ENCODE results near the gene KLHDC3. TPM values are rescaled to one million over a fixed set of nuclear protein-coding genes. Genes with fewer than 3 reads are reported as not detected.

Gene KLHDC3
- total and polyA plus RNA-seq, 2 donors (not counting 1 experiment from before 2014, with no cell fraction given), result 47.4 to 50.7 TPM

DNA sequence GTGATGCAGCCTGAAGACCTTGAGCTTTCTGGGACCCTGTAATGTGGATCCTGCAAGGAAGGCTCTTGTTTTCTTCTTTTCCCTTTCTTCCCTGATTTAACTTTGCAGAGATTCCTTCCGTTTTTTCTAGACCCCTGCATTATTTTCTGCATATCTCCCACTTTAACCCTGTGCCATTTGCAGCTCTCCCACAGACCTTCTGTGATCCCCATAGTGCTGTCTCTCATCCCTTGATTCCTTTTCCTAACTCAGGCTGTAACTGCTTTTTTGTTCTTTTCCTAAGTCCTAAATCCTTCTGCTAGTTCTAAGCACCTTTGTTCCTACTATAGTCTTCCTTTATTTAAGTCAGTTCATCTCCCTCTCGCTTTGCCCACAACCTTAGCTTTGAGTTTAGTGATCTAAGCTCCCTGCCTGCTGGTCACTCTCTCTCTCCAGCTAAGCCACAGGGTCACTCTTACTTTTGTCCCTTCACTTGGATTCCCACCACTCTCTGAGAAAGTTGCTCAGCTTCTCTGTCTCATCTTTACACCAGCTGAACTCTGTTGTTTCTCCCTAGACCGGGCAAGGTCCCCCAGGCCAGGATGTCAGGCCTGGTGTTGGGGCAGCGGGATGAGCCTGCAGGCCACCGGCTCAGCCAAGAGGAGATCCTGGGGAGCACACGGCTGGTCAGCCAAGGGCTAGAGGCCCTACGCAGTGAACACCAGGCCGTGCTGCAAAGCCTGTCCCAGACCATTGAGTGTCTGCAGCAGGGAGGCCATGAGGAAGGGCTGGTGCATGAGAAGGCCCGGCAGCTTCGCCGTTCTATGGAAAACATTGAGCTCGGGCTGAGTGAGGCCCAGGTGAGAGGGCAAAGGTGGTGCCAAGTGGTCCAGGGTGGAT is 46.9 kb downstream of the KLHDC3 start:
- intact Hi-C loops (cut with micrococcal nuclease), result no loop called here
- no peak overlapping the region for H2AFZ ChIP-seq (ENCODE audit: insufficient read depth, low read depth, low read length, poor library complexity, severe bottlenecking)
- Mint-ChIP-seq H3K9me3 (ENCODE audit: insufficient read depth) (no peaks in the 10 kb centered on the region), H3K27me3 (no peaks in the 10 kb centered on the region), H3K27ac (peak overlapping the region; percentile 80), H3K4me1 (peaks cover 35% of the 10 kb centered on the region), H3K4me3 (peak overlapping the region; percentile 99)
- peaks cover 16 to 22% of the 10 kb centered on the region in 2 donors for H3K4me1 ChIP-seq (ENCODE audit: control insufficient read depth in 2 of 2, insufficient read depth in 2 of 2, low read length in 2 of 2)
- no peak overlapping the region for H3K9ac ChIP-seq (ENCODE audit: low read length)
- no peak overlapping the region for H3K4me3 ChIP-seq (ENCODE audit: control extremely low read depth in 1 of 5, extremely low read depth in 1 of 5, insufficient read depth in 1 of 5, low read depth in 2 of 5, low read length in 4 of 5)
- no peaks in the 10 kb centered on the region for H3K27me3 ChIP-seq (replicated peaks in 1 of 4; ENCODE audit: control extremely low read depth in 1 of 4, control insufficient read depth in 3 of 4, insufficient read depth in 4 of 4, low read length in 3 of 4)
- 94% methylated on average over 12 of the region's 12 CpGs for WGBS (ENCODE audit: insufficient coverage)
- ChIA-PET POLR2A (no interaction called here), CTCF (interaction anchor here (1.0 kb wide), 1 partner anchor 40 kb away, joined by 3 read pairs; the partner anchor contains the start of gene RRP36)
- H3K36me3 ChIP-seq (replicated peaks in 1 of 2; ENCODE audit: control extremely low read depth in 1 of 2, control insufficient read depth in 1 of 2, extremely low read depth in 1 of 2, insufficient read depth in 2 of 2, low read length in 1 of 2), result peaks cover 0 to 21% of the 10 kb centered on the region in 2 experiments
- peaks cover 33% of the 10 kb centered on the region for H3K79me2 ChIP-seq (ENCODE audit: control insufficient read depth, insufficient read depth, low read length)
- TF ChIP-seq, protein P1, sequence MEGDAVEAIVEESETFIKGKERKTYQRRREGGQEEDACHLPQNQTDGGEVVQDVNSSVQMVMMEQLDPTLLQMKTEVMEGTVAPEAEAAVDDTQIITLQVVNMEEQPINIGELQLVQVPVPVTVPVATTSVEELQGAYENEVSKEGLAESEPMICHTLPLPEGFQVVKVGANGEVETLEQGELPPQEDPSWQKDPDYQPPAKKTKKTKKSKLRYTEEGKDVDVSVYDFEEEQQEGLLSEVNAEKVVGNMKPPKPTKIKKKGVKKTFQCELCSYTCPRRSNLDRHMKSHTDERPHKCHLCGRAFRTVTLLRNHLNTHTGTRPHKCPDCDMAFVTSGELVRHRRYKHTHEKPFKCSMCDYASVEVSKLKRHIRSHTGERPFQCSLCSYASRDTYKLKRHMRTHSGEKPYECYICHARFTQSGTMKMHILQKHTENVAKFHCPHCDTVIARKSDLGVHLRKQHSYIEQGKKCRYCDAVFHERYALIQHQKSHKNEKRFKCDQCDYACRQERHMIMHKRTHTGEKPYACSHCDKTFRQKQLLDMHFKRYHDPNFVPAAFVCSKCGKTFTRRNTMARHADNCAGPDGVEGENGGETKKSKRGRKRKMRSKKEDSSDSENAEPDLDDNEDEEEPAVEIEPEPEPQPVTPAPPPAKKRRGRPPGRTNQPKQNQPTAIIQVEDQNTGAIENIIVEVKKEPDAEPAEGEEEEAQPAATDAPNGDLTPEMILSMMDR (IDR thresholded peaks at IDR 0.05), result no peak
- no peak for TF ChIP-seq EZH2 (IDR thresholded peaks at IDR 0.05; ENCODE audit: borderline replicate concordance, insufficient read depth, low read depth, low read length, poor library complexity, severe bottlenecking)
- no peak for DNase-seq
- H3K4me2 ChIP-seq (replicated peaks; ENCODE audit: low read depth, low read length, poor library complexity, severe bottlenecking), result peak overlapping the region; percentile 87
- H3K9me3 ChIP-seq (ENCODE audit: control extremely low read depth in 1 of 3, control insufficient read depth in 2 of 3, insufficient read depth in 1 of 3, low read length in 2 of 3), result no peaks in the 10 kb centered on the region
- ATAC-seq (ENCODE audit: low read depth), result no peak
- H4K20me1 ChIP-seq (ENCODE audit: control insufficient read depth, insufficient read depth, low read length, poor library complexity, severe bottlenecking), result peaks cover 11% of the 10 kb centered on the region
- H3K27ac ChIP-seq (ENCODE audit: low read length in 2 of 2), result no peak overlapping the region

DNA sequence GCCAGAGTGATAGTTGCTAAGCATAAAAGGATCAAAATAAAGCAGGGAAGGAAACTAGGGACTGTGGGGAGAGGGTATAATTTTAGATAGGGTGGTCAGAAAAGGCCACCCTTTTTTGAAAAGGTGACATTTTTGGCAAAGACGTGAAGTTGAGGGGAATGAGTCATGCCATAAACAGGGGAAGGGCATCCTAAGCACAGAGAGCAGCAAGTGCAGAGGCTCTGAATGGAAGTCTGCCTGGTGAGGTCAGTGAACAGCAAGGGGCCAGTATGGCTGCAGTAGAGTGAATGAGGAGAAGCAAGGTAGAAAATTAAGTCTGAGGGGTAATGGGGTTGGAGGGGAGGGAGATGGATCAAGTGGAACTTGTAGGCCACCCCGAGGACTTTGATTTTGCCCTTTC is 47.8 kb downstream of the KLHDC3 start:
- peaks cover 0 to 26% of the 10 kb centered on the region in 2 experiments for H3K36me3 ChIP-seq (replicated peaks in 1 of 2; ENCODE audit: control extremely low read depth in 1 of 2, control insufficient read depth in 1 of 2, extremely low read depth in 1 of 2, insufficient read depth in 2 of 2, low read length in 1 of 2)
- ATAC-seq (ENCODE audit: low read depth), result no peak

More for the DNA sequence above, 47.8 kb downstream of the KLHDC3 start:
- H3K4me2 ChIP-seq (replicated peaks; ENCODE audit: low read depth, low read length, poor library complexity, severe bottlenecking), result no peak overlapping the region
- no peak overlapping the region for H2AFZ ChIP-seq (ENCODE audit: insufficient read depth, low read depth, low read length, poor library complexity, severe bottlenecking)
- no peak overlapping the region for H3K9ac ChIP-seq (ENCODE audit: low read length)
- H3K27ac Mint-ChIP-seq, result no peak overlapping the region
- H3K4me3 Mint-ChIP-seq, result peak overlapping the region; percentile 24
- no peaks in the 10 kb centered on the region for H3K27me3 ChIP-seq (replicated peaks in 1 of 4; ENCODE audit: control extremely low read depth in 1 of 4, control insufficient read depth in 3 of 4, insufficient read depth in 4 of 4, low read length in 3 of 4)
- peaks cover 16 to 22% of the 10 kb centered on the region in 2 donors for H3K4me1 ChIP-seq (ENCODE audit: control insufficient read depth in 2 of 2, insufficient read depth in 2 of 2, low read length in 2 of 2)
- no peak overlapping the region for H3K4me3 ChIP-seq (ENCODE audit: control extremely low read depth in 1 of 5, extremely low read depth in 1 of 5, insufficient read depth in 1 of 5, low read depth in 2 of 5, low read length in 4 of 5)
- TF ChIP-seq, protein P1 (IDR thresholded peaks at IDR 0.05), result no peak
- no peak for TF ChIP-seq EZH2 (IDR thresholded peaks at IDR 0.05; ENCODE audit: borderline replicate concordance, insufficient read depth, low read depth, low read length, poor library complexity, severe bottlenecking)
- DNase-seq, result no peak
- H4K20me1 ChIP-seq (ENCODE audit: control insufficient read depth, insufficient read depth, low read length, poor library complexity, severe bottlenecking), result peaks cover 11% of the 10 kb centered on the region
- H3K27me3 Mint-ChIP-seq, result no peaks in the 10 kb centered on the region
- WGBS (ENCODE audit: insufficient coverage), result 92% methylated on average over 2 of the region's 2 CpGs
- H3K27ac ChIP-seq (ENCODE audit: low read length in 2 of 2), result no peak overlapping the region
- peaks cover 34% of the 10 kb centered on the region for H3K4me1 Mint-ChIP-seq
- H3K9me3 ChIP-seq (ENCODE audit: control extremely low read depth in 1 of 3, control insufficient read depth in 2 of 3, insufficient read depth in 1 of 3, low read length in 2 of 3), result no peaks in the 10 kb centered on the region
- intact Hi-C loops (cut with micrococcal nuclease), result no loop called here
- H3K9me3 Mint-ChIP-seq (ENCODE audit: insufficient read depth), result no peaks in the 10 kb centered on the region
- H3K79me2 ChIP-seq (ENCODE audit: control insufficient read depth, insufficient read depth, low read length), result peaks cover 33% of the 10 kb centered on the region
- ChIA-PET POLR2A (no interaction called here), CTCF (no interaction called here)
